Stomach (tissue), 19 donors: ENCODE measurements around the gene SIAH2. TPM values are rescaled to one million over a fixed set of nuclear protein-coding genes. Genes with fewer than 3 reads are reported as not detected.
A peak's percentile ranks its signal among the peaks of the same experiment; 100 is the strongest.

Experiments used
- DNase-seq, 2 donors: peaks; one replicate each; pipeline versions ENCODE4 v3.0.0 to v3.0.0-alpha.2; 2013 to 2019
- H3K27ac ChIP-seq, 5 donors: fragments of 200-600 bp in 4 of 5; sonication (generic) in 4 of 5; one replicate each; pipeline ENCODE4 v1.5.1; 2013 to 2019; ENCODE audit warnings: mild to moderate bottlenecking in 1 of 5, moderate library complexity in 1 of 5
- H3K27me3 ChIP-seq, 3 donors: fragments of 200-600 bp; sonication (generic); one replicate each; pipeline ENCODE4 v1.5.1; 2017 to 2019; ENCODE audit warnings: mixed run types in 1 of 3
- H3K36me3 ChIP-seq, 4 donors: fragments of 200-600 bp; sonication (generic); 1 replicate in 3 of 4; 2 replicates in 1 of 4; pipeline ENCODE4 v1.5.1; 2016 to 2019
- H3K4me1 ChIP-seq, 4 donors: fragments of 200-600 bp; sonication (generic); one replicate each; pipeline ENCODE4 v1.5.1; 2016 to 2019
- H3K4me3 ChIP-seq, 4 donors: fragments of 200-600 bp; sonication (generic) in 3 of 4; one replicate each; pipeline ENCODE4 v1.5.1; 2016 to 2019; ENCODE audit warnings: mild to moderate bottlenecking in 1 of 4
- H3K9me3 ChIP-seq, 4 donors: fragments of 200-600 bp; sonication (generic); one replicate each; pipeline ENCODE4 v1.5.1; 2016 to 2019
- CTCF ChIP-seq, 7 experiments: fragments of 450-650 bp in 4 of 7; fragments of 200-600 bp in 3 of 7; sonication (generic) in 3 of 7; IDR thresholded peaks; one replicate each; pipeline ENCODE4 v1.5.1; 2016 to 2019; ENCODE audit warnings: antibody characterized with exemption in 7 of 7, control low read depth in 2 of 7, mild to moderate bottlenecking in 1 of 7
- EP300 ChIP-seq: sonication (generic); formaldehyde crosslinking; IDR thresholded peaks from one replicate; pipeline ENCODE4 v1.6.1; 2017; ENCODE audit warnings: antibody characterized with exemption
- POLR2A ChIP-seq, 4 donors: fragments of 450-650 bp; IDR thresholded peaks; one replicate each; pipeline ENCODE4 v1.6.1; 2016; ENCODE audit warnings: antibody characterized with exemption in 4 of 4, control low read depth in 2 of 4, mild to moderate bottlenecking in 1 of 4, moderate library complexity in 1 of 4
- POLR2AphosphoS5 ChIP-seq, 3 donors: sonication (generic); formaldehyde crosslinking; IDR thresholded peaks; one replicate each; pipeline ENCODE4 v1.6.1; 2016; ENCODE audit warnings: antibody characterized with exemption in 3 of 3
- WGBS, 5 donors: extraction: QIAGEN DNeasy Blood & Tissue Kit in 3 of 5; methylation state at CpG; one replicate each; pipeline versions ENCODE4 v1.1.5 to v1.1.7; 2013 to 2018; 5-methylcytosine and 5-hydroxymethylcytosine counted together
- intact Hi-C: fragments of 100-400 bp; cut with DNase I; formaldehyde crosslinking; loops from one replicate; pipeline ENCODE4 v1.15.1; 2023; ENCODE audit warnings: low total_unique reads
- long read RNA-seq, 10 donors: transcript quantifications; one replicate each; lab custom pipeline, GENCODE V29; 2026
- polyA plus RNA-seq, 3 donors: library from polyadenylated mRNA; stranded (reverse); fragments of 200-250 nt; gene quantifications; one replicate each; pipeline ENCODE4 v1.2.3, GENCODE V29; 2013
- total RNA-seq, 5 donors: library from RNA; depleted of rRNA; stranded (reverse); fragments of >200 nt; gene quantifications; one replicate each; pipeline versions ENCODE4 v1.1.0 to v1.2.3, GENCODE V29; 2014 to 2016
- donor health status: healthy with polysubstance abuse.
- donor health status: Bipolar disorder and iron deficiency.
- donor health status: healthy.

Gene SIAH2
- 10 to 100 TPM; 13.8 to 36.6 (median 26.6) TPM for total RNA-seq
- 10 to 100 TPM; 14.9 to 18.6 (median 17.2) TPM for polyA plus RNA-seq
- long read RNA-seq, donor 1, transcript SIAH2-201 (2 exons, 2,517 nt) = major isoform, 10 of 10 reads
- long read RNA-seq, donor 1, partial matches to known transcripts = 0 of 10 reads
- long read RNA-seq, donor 1, other reads (novel, unspliced or antisense) = 0 of 10 reads
- long read RNA-seq, donor 2, transcript SIAH2-201 (2 exons, 2,517 nt) = major isoform, 10 of 10 reads
- long read RNA-seq, donor 2, partial matches to known transcripts = 0 of 10 reads
- long read RNA-seq, donor 2, other reads (novel, unspliced or antisense) = 0 of 10 reads
- long read RNA-seq, donor 3, transcript SIAH2-201 (2 exons, 2,517 nt) = major isoform, 6 of 6 reads
- long read RNA-seq, donor 3, partial matches to known transcripts = 0 of 6 reads
- long read RNA-seq, donor 3, other reads (novel, unspliced or antisense) = 0 of 6 reads
- long read RNA-seq, donor 4 = 0 reads
- long read RNA-seq, donor 5, transcript SIAH2-201 (2 exons, 2,517 nt) = major isoform, 17 of 17 reads
- long read RNA-seq, donor 5, partial matches to known transcripts = 0 of 17 reads
- long read RNA-seq, donor 5, other reads (novel, unspliced or antisense) = 0 of 17 reads
- long read RNA-seq, donor 6 = 0 reads
- long read RNA-seq, donor 7, transcript SIAH2-201 (2 exons, 2,517 nt) = major isoform, 20 of 20 reads
- long read RNA-seq, donor 7, partial matches to known transcripts = 0 of 20 reads
- long read RNA-seq, donor 7, other reads (novel, unspliced or antisense) = 0 of 20 reads
- long read RNA-seq, donor 8, transcript SIAH2-201 (2 exons, 2,517 nt) = major isoform, 13 of 13 reads
- long read RNA-seq, donor 8, partial matches to known transcripts = 0 of 13 reads
- long read RNA-seq, donor 8, other reads (novel, unspliced or antisense) = 0 of 13 reads
- long read RNA-seq, donor 9, transcript SIAH2-201 (2 exons, 2,517 nt) = major isoform, 11 of 11 reads
- long read RNA-seq, donor 9, partial matches to known transcripts = 0 of 11 reads
- long read RNA-seq, donor 9, other reads (novel, unspliced or antisense) = 0 of 11 reads
- long read RNA-seq, donor 10, transcript SIAH2-201 (2 exons, 2,517 nt) = major isoform, 5 of 5 reads
- long read RNA-seq, donor 10, partial matches to known transcripts = 0 of 5 reads
- long read RNA-seq, donor 10, other reads (novel, unspliced or antisense) = 0 of 5 reads

GRCh38 chr3:150763122-150763840 is at the start of gene SIAH2:
Gene SIAH2 (minus strand): TSS chr3:150763169. CDS start chr3:150762849, 320 bp downstream.
- H3K4me1 ChIP-seq = peaks cover 19 to 44% (median 42%) of the 10 kb centered on the region in 4 donors
- no peaks in the 10 kb centered on the region for H3K27me3 ChIP-seq
- peak; percentile 93 to 98 for DNase-seq
- intact Hi-C loops = no loop called here
- WGBS, 5 donors = 0 to 1% (median 1%) methylated on average over 11 to 70 of the region's 70 CpGs
- peak within 1 kb of the TSS; percentile 67 to 90 (median 74) for H3K4me3 ChIP-seq
- H3K27ac ChIP-seq = peak within 1 kb of the TSS; percentile 98 to 100 (median 99)
- TF ChIP-seq POLR2A (IDR thresholded peaks at IDR 0.05) (peak in 2 of 4 donors; percentile 44 to 61), POLR2AphosphoS5 (IDR thresholded peaks at IDR 0.05) (peak; percentile 97 to 99 (median 98)), CTCF (IDR thresholded peaks at IDR 0.05) (no peak), EP300 (no peak)
- H3K9me3 ChIP-seq = no peaks in the 10 kb centered on the region
- peaks cover 0 to 5% (median 0%) of the 10 kb centered on the region in 4 donors for H3K36me3 ChIP-seq

DNA sequence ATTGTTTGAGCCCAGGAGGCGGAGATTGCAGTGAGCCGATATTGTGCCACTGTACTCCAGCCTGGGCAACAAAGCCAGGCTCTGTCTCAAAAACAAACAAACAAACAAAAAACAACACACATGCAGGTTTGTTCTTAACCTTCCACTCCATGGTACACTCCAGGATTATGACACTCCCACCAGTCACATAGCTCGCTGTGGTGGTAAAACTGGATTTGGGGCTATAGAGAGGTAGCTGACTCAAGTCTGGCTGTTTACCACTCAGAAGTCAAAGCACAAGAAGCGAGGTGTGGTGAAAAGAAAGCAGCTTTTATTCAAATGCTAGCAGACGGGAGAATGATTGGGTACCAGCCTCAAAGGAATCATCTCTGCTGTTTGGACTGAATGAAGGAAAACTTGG is 49.0 kb upstream of the SIAH2 start:
- Histone ChIP-seq H3K27ac (no peak overlapping the region), H3K36me3 (no peaks in the 10 kb centered on the region), H3K4me1 (no peaks in the 10 kb centered on the region), H3K9me3 (no peaks in the 10 kb centered on the region), H3K27me3 (no peaks in the 10 kb centered on the region), H3K4me3 (no peak overlapping the region)
- WGBS, 5 donors = 76 to 87% (median 83%) methylated on average over 5 of the region's 5 CpGs
- no peak for DNase-seq
- intact Hi-C loops = no loop called here
- no peak for TF ChIP-seq POLR2A (IDR thresholded peaks at IDR 0.05)
- TF ChIP-seq CTCF (IDR thresholded peaks at IDR 0.05) = no peak
- TF ChIP-seq POLR2AphosphoS5 (IDR thresholded peaks at IDR 0.05) = no peak
- no peak for TF ChIP-seq EP300

GRCh38 chr3:150810641-150811040 is 47.7 kb upstream of the SIAH2 start:
- no peaks in the 10 kb centered on the region for H3K27me3 ChIP-seq
- H3K4me3 ChIP-seq = no peak overlapping the region
- intact Hi-C loops = no loop called here

More at GRCh38 chr3:150810641-150811040, 47.7 kb upstream of the SIAH2 start:
- no peak overlapping the region for H3K27ac ChIP-seq
- TF ChIP-seq EP300 = no peak
- no peak for TF ChIP-seq POLR2A (IDR thresholded peaks at IDR 0.05)
- TF ChIP-seq POLR2AphosphoS5 (IDR thresholded peaks at IDR 0.05) = no peak
- no peak for TF ChIP-seq CTCF (IDR thresholded peaks at IDR 0.05)
- H3K36me3 ChIP-seq = no peaks in the 10 kb centered on the region
- no peaks in the 10 kb centered on the region for H3K4me1 ChIP-seq
- no peak for DNase-seq
- 75 to 94% (median 90%) methylated on average over 1 of the region's 1 CpG for WGBS, 5 donors
- no peaks in the 10 kb centered on the region for H3K9me3 ChIP-seq
